ENCODE measurements around the gene SLC9A7. TPM values are rescaled to one million over a fixed set of nuclear protein-coding genes. Genes with fewer than 3 reads are reported as not detected.

SLC9A7 gene
- total and polyA plus RNA-seq, 2 donors from 2014 or later = 2.4 to 16.1 TPM

GRCh38 chrX:46621572-46621971 is 137.3 kb downstream of the SLC9A7 start:
- Histone ChIP-seq H3K27ac (ENCODE audit: low read depth in 2 of 2, low read length in 2 of 2) (no peak overlapping the region), H3K36me3 (ENCODE audit: control insufficient read depth in 2 of 3, insufficient read depth in 3 of 3, low read length in 3 of 3) (no peaks in the 10 kb centered on the region), H3K9ac (ENCODE audit: low read length in 3 of 3) (no peak overlapping the region), H3K27me3 (ENCODE audit: control insufficient read depth, insufficient read depth, low read length) (no peaks in the 10 kb centered on the region), H3K4me1 (ENCODE audit: control insufficient read depth in 2 of 3, insufficient read depth in 2 of 3, low read depth in 1 of 3, low read length in 3 of 3) (no peaks in the 10 kb centered on the region), H3K9me3 (ENCODE audit: control insufficient read depth in 2 of 3, insufficient read depth in 1 of 3, low read length in 3 of 3) (no peaks in the 10 kb centered on the region), H3K4me3 (ENCODE audit: low read length in 3 of 3) (no peak overlapping the region)
- no peak for TF ChIP-seq CTCF (IDR thresholded peaks at IDR 0.05; ENCODE audit: borderline replicate concordance, extremely low read depth, insufficient read depth)
- FAIRE-seq (no peak), DNase-seq (no peak)
- intact Hi-C loops (cut with DNase I) = no loop called here

- no peak overlapping the region for H3K9ac ChIP-seq (ENCODE audit: low read length in 3 of 3)
- intact Hi-C loops (cut with DNase I) = no loop called here
- TF ChIP-seq CTCF (IDR thresholded peaks at IDR 0.05; ENCODE audit: borderline replicate concordance, extremely low read depth, insufficient read depth) = no peak
- no peaks in the 10 kb centered on the region for H3K36me3 ChIP-seq (ENCODE audit: control insufficient read depth in 2 of 3, insufficient read depth in 3 of 3, low read length in 3 of 3)
- no peak overlapping the region for H3K27ac ChIP-seq (ENCODE audit: low read depth in 2 of 2, low read length in 2 of 2)
- H3K4me1 ChIP-seq (ENCODE audit: control insufficient read depth in 2 of 3, insufficient read depth in 2 of 3, low read depth in 1 of 3, low read length in 3 of 3) = no peaks in the 10 kb centered on the region
- DNase-seq (no peak), FAIRE-seq (no peak)
- H3K9me3 ChIP-seq (ENCODE audit: control insufficient read depth in 2 of 3, insufficient read depth in 1 of 3, low read length in 3 of 3) = no peaks in the 10 kb centered on the region
- no peak overlapping the region for H3K4me3 ChIP-seq (ENCODE audit: low read length in 3 of 3)
- no peaks in the 10 kb centered on the region for H3K27me3 ChIP-seq (ENCODE audit: control insufficient read depth, insufficient read depth, low read length)
These were observed 138.4 kb downstream of the SLC9A7 start for GRCh38 chrX:46620505-46620904.

GRCh38 chrX:46618947-46619346 is 140.0 kb downstream of the SLC9A7 start:
- FAIRE-seq (no peak), DNase-seq (no peak)
- no peak for TF ChIP-seq CTCF (IDR thresholded peaks at IDR 0.05; ENCODE audit: borderline replicate concordance, extremely low read depth, insufficient read depth)
- Histone ChIP-seq H3K9me3 (ENCODE audit: control insufficient read depth in 2 of 3, insufficient read depth in 1 of 3, low read length in 3 of 3) (no peaks in the 10 kb centered on the region), H3K36me3 (ENCODE audit: control insufficient read depth in 2 of 3, insufficient read depth in 3 of 3, low read length in 3 of 3) (no peaks in the 10 kb centered on the region), H3K4me1 (ENCODE audit: control insufficient read depth in 2 of 3, insufficient read depth in 2 of 3, low read depth in 1 of 3, low read length in 3 of 3) (no peaks in the 10 kb centered on the region), H3K9ac (ENCODE audit: low read length in 3 of 3) (no peak overlapping the region), H3K27ac (ENCODE audit: low read depth in 2 of 2, low read length in 2 of 2) (no peak overlapping the region), H3K27me3 (ENCODE audit: control insufficient read depth, insufficient read depth, low read length) (no peaks in the 10 kb centered on the region), H3K4me3 (ENCODE audit: low read length in 3 of 3) (no peak overlapping the region)
- intact Hi-C loops (cut with DNase I) = loop anchor here (10.0 kb wide), 1 partner anchor 916 kb away; no protein-coding TSS in a partner anchor

- FAIRE-seq (no peak), DNase-seq (no peak)
- intact Hi-C loops (cut with DNase I) = loop anchor here (10.0 kb wide), 1 partner anchor 917 kb away; no protein-coding TSS in a partner anchor
- no peak overlapping the region for H3K27ac ChIP-seq (ENCODE audit: low read depth in 2 of 2, low read length in 2 of 2)
- no peak for TF ChIP-seq CTCF (IDR thresholded peaks at IDR 0.05; ENCODE audit: borderline replicate concordance, extremely low read depth, insufficient read depth)
- no peak overlapping the region for H3K4me3 ChIP-seq (ENCODE audit: low read length in 3 of 3)
- H3K9me3 ChIP-seq (ENCODE audit: control insufficient read depth in 2 of 3, insufficient read depth in 1 of 3, low read length in 3 of 3) = no peaks in the 10 kb centered on the region
- no peaks in the 10 kb centered on the region for H3K4me1 ChIP-seq (ENCODE audit: control insufficient read depth in 2 of 3, insufficient read depth in 2 of 3, low read depth in 1 of 3, low read length in 3 of 3)
- H3K9ac ChIP-seq (ENCODE audit: low read length in 3 of 3) = no peak overlapping the region
- H3K36me3 ChIP-seq (ENCODE audit: control insufficient read depth in 2 of 3, insufficient read depth in 3 of 3, low read length in 3 of 3) = no peaks in the 10 kb centered on the region
- H3K27me3 ChIP-seq (ENCODE audit: control insufficient read depth, insufficient read depth, low read length) = no peaks in the 10 kb centered on the region
These were observed 141.0 kb downstream of the SLC9A7 start for GRCh38 chrX:46617906-46618305.
